Vagina (tissue), 2 donors: ENCODE results near the gene ADCY3.

Experiments
- POLR2A ChIP-seq, 2 donors: fragments of 450-650 bp; IDR thresholded peaks; one replicate each; pipeline ENCODE4 v1.6.1; 2017; ENCODE audit warnings: antibody characterized with exemption in 2 of 2, mild to moderate bottlenecking in 2 of 2, moderate library complexity in 2 of 2
- POLR2AphosphoS5 ChIP-seq, 2 donors: sonication (generic); formaldehyde crosslinking; IDR thresholded peaks; one replicate each; pipeline ENCODE4 v1.9.0; 2017; ENCODE audit warnings: antibody characterized with exemption in 2 of 2, mild to moderate bottlenecking in 2 of 2, low read depth in 1 of 2; ENCODE audit not compliant: insufficient read depth in 1 of 2
- TF ChIP-seq, protein P1 (sequence below), 3 experiments: fragments of 450-650 bp in 2 of 3; fragments of 200-600 bp in 1 of 3; sonication (generic) in 1 of 3; IDR thresholded peaks; one replicate each; pipeline ENCODE4 v1.5.1; 2017 to 2019; ENCODE audit warnings: antibody characterized with exemption in 3 of 3, mild to moderate bottlenecking in 2 of 3, moderate library complexity in 2 of 3

GRCh38 chr2:24955232-24955631 lies 35.2 kb upstream of the ADCY3 start:
- TF ChIP-seq POLR2A (IDR thresholded peaks at IDR 0.05), result no peak
- no peak for TF ChIP-seq POLR2AphosphoS5 (IDR thresholded peaks at IDR 0.05; ENCODE audit: insufficient read depth in 1 of 2, low read depth in 1 of 2)
- TF ChIP-seq, protein P1, sequence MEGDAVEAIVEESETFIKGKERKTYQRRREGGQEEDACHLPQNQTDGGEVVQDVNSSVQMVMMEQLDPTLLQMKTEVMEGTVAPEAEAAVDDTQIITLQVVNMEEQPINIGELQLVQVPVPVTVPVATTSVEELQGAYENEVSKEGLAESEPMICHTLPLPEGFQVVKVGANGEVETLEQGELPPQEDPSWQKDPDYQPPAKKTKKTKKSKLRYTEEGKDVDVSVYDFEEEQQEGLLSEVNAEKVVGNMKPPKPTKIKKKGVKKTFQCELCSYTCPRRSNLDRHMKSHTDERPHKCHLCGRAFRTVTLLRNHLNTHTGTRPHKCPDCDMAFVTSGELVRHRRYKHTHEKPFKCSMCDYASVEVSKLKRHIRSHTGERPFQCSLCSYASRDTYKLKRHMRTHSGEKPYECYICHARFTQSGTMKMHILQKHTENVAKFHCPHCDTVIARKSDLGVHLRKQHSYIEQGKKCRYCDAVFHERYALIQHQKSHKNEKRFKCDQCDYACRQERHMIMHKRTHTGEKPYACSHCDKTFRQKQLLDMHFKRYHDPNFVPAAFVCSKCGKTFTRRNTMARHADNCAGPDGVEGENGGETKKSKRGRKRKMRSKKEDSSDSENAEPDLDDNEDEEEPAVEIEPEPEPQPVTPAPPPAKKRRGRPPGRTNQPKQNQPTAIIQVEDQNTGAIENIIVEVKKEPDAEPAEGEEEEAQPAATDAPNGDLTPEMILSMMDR (IDR thresholded peaks at IDR 0.05), result no peak
